Ishikawa (cell line): ENCODE measurements around the gene BRCA2.

Experiments
- CREB1 ChIP-seq: IDR thresholded peaks from 2 replicates; pipeline ENCODE4 v1.6.1; 2012; ENCODE audit warnings: low read depth
- EGR1 ChIP-seq: IDR thresholded peaks from 2 replicates; pipeline ENCODE4 v1.6.1; 2012
- EP300 ChIP-seq: IDR thresholded peaks from 2 replicates; pipeline ENCODE4 v1.6.1; 2012; ENCODE audit warnings: borderline replicate concordance
- FOXM1 ChIP-seq: IDR thresholded peaks from 2 replicates; pipeline ENCODE4 v1.6.1; 2012; ENCODE audit warnings: low read depth, borderline replicate concordance
- NFIC ChIP-seq: IDR thresholded peaks from 2 replicates; pipeline ENCODE4 v1.6.1; 2012
- RAD21 ChIP-seq: IDR thresholded peaks from 2 replicates; pipeline ENCODE4 v1.6.1; 2012; ENCODE audit warnings: low read depth
- TAF1 ChIP-seq: IDR thresholded peaks from 2 replicates; pipeline ENCODE4 v1.6.1; 2012; ENCODE audit warnings: low read depth, mild to moderate bottlenecking
- TCF12 ChIP-seq: IDR thresholded peaks from 2 replicates; pipeline ENCODE4 v1.6.1; 2012; ENCODE audit warnings: low read depth
- YY1 ChIP-seq: IDR thresholded peaks from 2 replicates; pipeline ENCODE4 v1.6.1; 2012; ENCODE audit warnings: low read depth
- TF ChIP-seq, protein P1 (sequence below): IDR thresholded peaks from 2 replicates; pipeline ENCODE4 v1.6.1; 2012

DNA sequence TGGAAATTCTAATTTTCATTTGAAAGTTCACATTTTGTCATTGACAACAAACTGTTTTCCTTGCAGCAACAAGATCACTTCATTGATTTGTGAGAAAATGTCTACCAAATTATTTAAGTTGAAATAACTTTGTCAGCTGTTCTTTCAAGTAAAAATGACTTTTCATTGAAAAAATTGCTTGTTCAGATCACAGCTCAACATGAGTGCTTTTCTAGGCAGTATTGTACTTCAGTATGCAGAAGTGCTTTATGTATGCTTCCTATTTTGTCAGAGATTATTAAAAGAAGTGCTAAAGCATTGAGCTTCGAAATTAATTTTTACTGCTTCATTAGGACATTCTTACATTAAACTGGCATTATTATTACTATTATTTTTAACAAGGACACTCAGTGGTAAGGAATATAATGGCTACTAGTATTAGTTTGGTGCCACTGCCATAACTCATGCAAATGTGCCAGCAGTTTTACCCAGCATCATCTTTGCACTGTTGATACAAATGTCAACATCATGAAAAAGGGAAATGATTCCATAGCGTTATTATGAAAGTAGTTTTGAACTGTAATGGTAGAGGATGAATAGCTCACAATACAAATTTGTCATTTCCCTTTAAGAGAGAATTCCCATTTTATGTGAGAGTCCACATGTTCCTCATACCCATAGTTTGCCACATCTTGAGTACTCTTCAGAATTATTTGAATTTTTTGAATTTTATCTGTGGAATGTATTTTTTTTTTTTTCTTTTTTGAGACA, 2.6 kb downstream of the BRCA2 start:
- TF ChIP-seq FOXM1 (no peak), YY1 (no peak), CREB1 (no peak), RAD21 (no peak), EP300 (no peak), TCF12 (no peak), EGR1 (no peak), NFIC (no peak), TAF1 (no peak)
- TF ChIP-seq, protein P1, sequence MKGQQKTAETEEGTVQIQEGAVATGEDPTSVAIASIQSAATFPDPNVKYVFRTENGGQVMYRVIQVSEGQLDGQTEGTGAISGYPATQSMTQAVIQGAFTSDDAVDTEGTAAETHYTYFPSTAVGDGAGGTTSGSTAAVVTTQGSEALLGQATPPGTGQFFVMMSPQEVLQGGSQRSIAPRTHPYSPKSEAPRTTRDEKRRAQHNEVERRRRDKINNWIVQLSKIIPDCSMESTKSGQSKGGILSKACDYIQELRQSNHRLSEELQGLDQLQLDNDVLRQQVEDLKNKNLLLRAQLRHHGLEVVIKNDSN, result no peak
